ENCODE results near the gene EXD2.

DNA sequence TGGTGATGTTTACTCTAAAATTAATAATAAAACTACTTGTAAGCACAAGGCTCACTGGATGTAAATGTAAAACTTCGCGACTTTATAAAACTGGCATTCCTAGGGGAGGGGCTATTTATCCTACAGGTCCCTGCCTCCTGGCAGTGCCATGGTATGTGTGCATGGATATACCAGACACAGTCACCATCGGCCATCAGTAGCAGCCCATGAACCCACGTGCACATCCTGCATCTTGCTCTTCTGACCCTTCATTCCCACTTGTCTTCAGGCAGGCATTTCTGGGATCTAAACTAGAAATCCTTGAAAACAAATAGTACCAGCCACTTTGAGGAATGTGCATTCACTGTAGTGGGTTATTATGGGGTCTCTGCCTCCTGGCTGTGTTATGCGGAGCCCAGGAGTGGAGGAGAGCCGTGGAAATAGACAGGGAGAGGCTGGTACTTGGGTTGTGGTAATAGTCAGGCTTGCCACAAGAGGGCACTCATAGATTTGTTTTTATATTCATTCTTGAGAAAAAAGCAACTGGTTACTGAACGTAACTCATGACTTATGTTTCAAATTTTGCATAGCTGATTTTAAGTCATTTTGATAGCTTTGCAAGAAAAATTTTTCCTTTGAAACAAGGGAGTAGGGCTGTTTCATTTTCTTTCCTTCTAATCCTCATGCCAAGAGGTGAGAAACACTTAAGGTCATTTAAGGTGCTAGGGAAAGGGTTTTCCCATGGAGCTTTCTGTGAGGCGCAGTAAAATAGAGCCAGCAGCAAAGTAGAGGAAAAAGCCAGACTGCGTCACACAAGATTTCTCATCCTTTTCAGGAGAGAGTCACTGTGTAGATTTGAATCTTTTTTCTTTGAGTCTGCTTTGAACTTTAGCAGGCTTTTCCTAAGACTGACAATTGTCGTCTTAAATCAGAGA lies 51.3 kb downstream of the EXD2 start:
- TF ChIP-seq MAX (IDR thresholded peaks at IDR 0.05) (no peak), CTCF (IDR thresholded peaks at IDR 0.05) (peak; percentile 83), POLR2A (IDR thresholded peaks at IDR 0.05; ENCODE audit: low read length) (no peak), CHD4 (IDR thresholded peaks at IDR 0.05; ENCODE audit: borderline replicate concordance) (no peak), KDM5A (IDR thresholded peaks at IDR 0.05) (no peak), EP300 (IDR thresholded peaks at IDR 0.05) (no peak), HDAC2 (IDR thresholded peaks at IDR 0.05) (no peak), PHF8 (IDR thresholded peaks at IDR 0.05; ENCODE audit: borderline replicate concordance, low read depth) (no peak)
